IMR-90 (cell line): ENCODE results near the gene COX7A2L. TPM values are rescaled to one million over a fixed set of nuclear protein-coding genes. Genes with fewer than 3 reads are reported as not detected.

Source experiments
- ATAC-seq: fragments of 200-7000 bp; cut with Tn5 transposase; 2 replicates; pipeline ENCODE4 v1.9.1; 2020; ENCODE audit warnings: low read depth, mild to moderate bottlenecking, moderate library complexity
- BruUV-seq: library from RNA; stranded (reverse); fragments of 400-500 nt; replicated peaks from 2 replicates; lab custom pipeline; 2021; lab: Mats Ljungman, UMichigan
- CTCF ChIA-PET: fragments of 300-600 bp; formaldehyde crosslinking; extraction: SDS; loops from one replicate; lab custom pipeline; 2021; ENCODE audit warnings: antibody characterized with exemption; lab: Yijun Ruan, JAX
- POLR2A ChIA-PET: fragments of 300-600 bp; sonication (Branson Sonifier 250); formaldehyde crosslinking; loops from one replicate; lab custom pipeline; 2022; ENCODE audit warnings: antibody characterized with exemption; ENCODE audit not compliant: unreplicated experiment; lab: Charles Lee
- DNase-seq: peaks from one replicate; pipeline ENCODE4 v3.0.0; 2013
- H2AFZ ChIP-seq: replicated peaks from 2 replicates; pipeline ENCODE3; 2013; ENCODE audit warnings: low read length, mild to moderate bottlenecking; ENCODE audit not compliant: poor library complexity
- H2AK5ac ChIP-seq: 2 replicates; pipeline ENCODE4 v1.6.1; 2013; ENCODE audit warnings: low read depth, low read length, inconsistent platforms
- H2AK9ac ChIP-seq: replicated peaks from 2 replicates; pipeline ENCODE3; 2013; ENCODE audit warnings: mild to moderate bottlenecking, low read depth, low read length, moderate library complexity; ENCODE audit not compliant: poor library complexity
- H2BK120ac ChIP-seq: 2 replicates; pipeline ENCODE4 v1.6.1; 2013; ENCODE audit warnings: low read depth, low read length, inconsistent platforms
- H2BK15ac ChIP-seq: 3 replicates; pipeline ENCODE4 v1.6.1; 2013; ENCODE audit warnings: low read depth, low read length, inconsistent platforms
- H2BK20ac ChIP-seq: 2 replicates; pipeline ENCODE4 v1.6.1; 2013; ENCODE audit warnings: low read depth, mild to moderate bottlenecking, inconsistent platforms, low read length, moderate library complexity
- H2BK5ac ChIP-seq: 2 replicates; pipeline ENCODE4 v1.6.1; 2013; ENCODE audit warnings: mild to moderate bottlenecking, low read depth, low read length, inconsistent platforms; ENCODE audit not compliant: poor library complexity, severe bottlenecking
- H3K14ac ChIP-seq: replicated peaks from 2 replicates; pipeline ENCODE4 v1.6.1; 2013; ENCODE audit warnings: low read depth, low read length, inconsistent platforms
- H3K18ac ChIP-seq: 2 replicates; pipeline ENCODE4 v1.6.1; 2013; ENCODE audit warnings: low read depth, low read length, control low read depth
- H3K23ac ChIP-seq: 2 replicates; pipeline ENCODE4 v1.6.1; 2013; ENCODE audit warnings: low read depth, low read length, inconsistent platforms
- H3K27ac ChIP-seq: 2 replicates; pipeline ENCODE4 v1.5.1; 2013; ENCODE audit warnings: mild to moderate bottlenecking, control low read depth, low read length; ENCODE audit not compliant: insufficient read depth
- H3K27me3 ChIP-seq: 2 replicates; pipeline ENCODE4 v1.6.1; 2013; ENCODE audit warnings: low read length; ENCODE audit not compliant: control insufficient read depth, insufficient read depth
- H3K36me3 ChIP-seq: 2 replicates; pipeline ENCODE4 v1.6.1; 2013; ENCODE audit warnings: low read length, mixed read lengths; ENCODE audit not compliant: control insufficient read depth, insufficient read depth
- H3K4ac ChIP-seq: 2 replicates; pipeline ENCODE4 v1.6.1; 2013; ENCODE audit warnings: low read depth, low read length, inconsistent platforms
- H3K4me1 ChIP-seq: 2 replicates; pipeline ENCODE4 v1.6.1; 2013; ENCODE audit warnings: low read length, mixed read lengths; ENCODE audit not compliant: control insufficient read depth, insufficient read depth
- H3K4me2 ChIP-seq: 2 replicates; pipeline ENCODE4 v1.6.1; 2013; ENCODE audit warnings: low read depth, mild to moderate bottlenecking, control low read depth, low read length, moderate library complexity
- H3K4me3 ChIP-seq: 2 replicates; pipeline ENCODE4 v1.5.1; 2013; ENCODE audit warnings: low read depth, mild to moderate bottlenecking, control low read depth, low read length, moderate library complexity; ENCODE audit not compliant: insufficient read depth
- H3K56ac ChIP-seq: 2 replicates; pipeline ENCODE4 v1.6.1; 2013; ENCODE audit warnings: low read length, inconsistent platforms; ENCODE audit not compliant: insufficient read depth; ENCODE audit errors: extremely low read depth
- H3K79me1 ChIP-seq, 2 experiments: 2 replicates each; pipeline ENCODE4 v1.6.1; 2013; ENCODE audit warnings: low read length in 2 of 2, inconsistent platforms in 1 of 2, low read depth in 1 of 2
- H3K9ac ChIP-seq: 2 replicates; pipeline ENCODE4 v1.6.1; 2013; ENCODE audit warnings: low read depth, low read length, control low read depth
- H3K9me1 ChIP-seq: 2 replicates; pipeline ENCODE4 v1.6.1; 2013; ENCODE audit warnings: low read length, inconsistent platforms; ENCODE audit not compliant: insufficient read depth
- H3K9me3 ChIP-seq: 2 replicates; pipeline ENCODE4 v1.6.1; 2013; ENCODE audit warnings: low read length; ENCODE audit not compliant: control insufficient read depth, insufficient read depth
- H4K20me1 ChIP-seq: 2 replicates; pipeline ENCODE4 v1.6.1; 2013; ENCODE audit warnings: low read length, inconsistent platforms; ENCODE audit not compliant: insufficient read depth
- H4K5ac ChIP-seq: 2 replicates; pipeline ENCODE4 v1.6.1; 2013; ENCODE audit warnings: mild to moderate bottlenecking, low read depth, low read length, control low read depth
- H4K8ac ChIP-seq, 2 experiments: 2 replicates each; pipeline ENCODE4 v1.6.1; 2013; ENCODE audit warnings: low read depth in 2 of 2, low read length in 2 of 2, control low read depth in 1 of 2, inconsistent platforms in 1 of 2
- H4K91ac ChIP-seq: 2 replicates; pipeline ENCODE4 v1.6.1; 2013; ENCODE audit warnings: low read depth, low read length, inconsistent platforms; ENCODE audit not compliant: insufficient read depth
- BHLHE40 ChIP-seq: fragments of 150-350 bp; IDR thresholded peaks from 2 replicates; pipeline ENCODE4 v1.6.1; 2016; ENCODE audit warnings: mild to moderate bottlenecking, low read depth, low read length
- CEBPB ChIP-seq: IDR thresholded peaks from 2 replicates; pipeline ENCODE4 v1.6.1; 2012; ENCODE audit warnings: low read depth, low read length, improper control_type of control experiment
- CHD1 ChIP-seq: IDR thresholded peaks from 2 replicates; pipeline ENCODE4 v1.6.1; 2012; ENCODE audit warnings: low read depth, low read length, improper control_type of control experiment
- CTCF ChIP-seq: conservative IDR thresholded peaks from 2 replicates; pipeline ENCODE4 v1.5.1; 2012; ENCODE audit warnings: mild to moderate bottlenecking, low read depth, low read length, improper control_type of control experiment
- ELK1 ChIP-seq: fragments of 150-350 bp; IDR thresholded peaks from 2 replicates; pipeline ENCODE4 v1.6.1; 2016; ENCODE audit warnings: low read depth, mild to moderate bottlenecking, low read length, moderate library complexity, borderline replicate concordance
- FOS ChIP-seq: fragments of 150-350 bp; IDR thresholded peaks from 2 replicates; pipeline ENCODE4 v1.6.1; 2016; ENCODE audit warnings: low read depth, low read length
- MAFK ChIP-seq: IDR thresholded peaks from 2 replicates; pipeline ENCODE4 v1.6.1; 2012; ENCODE audit warnings: low read depth, low read length, improper control_type of control experiment
- MAZ ChIP-seq: IDR thresholded peaks from 2 replicates; pipeline ENCODE4 v1.6.1; 2012; ENCODE audit warnings: low read depth, mild to moderate bottlenecking, low read length, improper control_type of control experiment, moderate library complexity, borderline replicate concordance
- MXI1 ChIP-seq: IDR thresholded peaks from 2 replicates; pipeline ENCODE4 v1.6.1; 2012; ENCODE audit warnings: low read depth, mild to moderate bottlenecking, low read length, moderate library complexity, borderline replicate concordance
- NFE2L2 ChIP-seq: fragments of 150-350 bp; IDR thresholded peaks from 2 replicates; pipeline ENCODE4 v1.6.1; 2016; ENCODE audit warnings: low read depth, mild to moderate bottlenecking, low read length
- POLR2A ChIP-seq: IDR thresholded peaks from 2 replicates; pipeline ENCODE4 v1.6.1; 2012; ENCODE audit warnings: mild to moderate bottlenecking, low read depth, low read length
- RCOR1 ChIP-seq: IDR thresholded peaks from 2 replicates; pipeline ENCODE4 v1.6.1; 2012; ENCODE audit warnings: mild to moderate bottlenecking, low read length, improper control_type of control experiment; ENCODE audit not compliant: insufficient replicate concordance
- RFX5 ChIP-seq: IDR thresholded peaks from 2 replicates; pipeline ENCODE4 v1.8.0; 2012; ENCODE audit warnings: low read depth, mild to moderate bottlenecking, low read length, moderate library complexity
- USF2 ChIP-seq: fragments of 150-350 bp; IDR thresholded peaks from 2 replicates; pipeline ENCODE4 v1.6.1; 2017; ENCODE audit warnings: mild to moderate bottlenecking, antibody characterized with exemption, low read length, low read depth
- WGBS, 2 experiments: methylation state at CpG; one replicate each; pipeline versions ENCODE4 v1.1.5 to v1.1.7; 2013; ENCODE audit warnings: missing lambda C conversion rate in 2 of 2; ENCODE audit not compliant: insufficient read length in 1 of 2; ENCODE audit errors: extremely low coverage in 2 of 2; 5-methylcytosine and 5-hydroxymethylcytosine counted together
- dilution Hi-C: fragments of 300-500 bp; cut with HindIII; formaldehyde crosslinking; loops from one replicate; pipeline ENCODE4 v1.14.3; 2018; ENCODE audit warnings: low sequenced_read_pairs; ENCODE audit not compliant: unreplicated experiment
- in situ Hi-C: fragments of 300-500 bp; cut with MboI; formaldehyde crosslinking; loops from 3 replicates; pipeline ENCODE4 v1.14.3; 2019; ENCODE audit warnings: low sequenced_read_pairs, inconsistent platforms, mixed read lengths
- intact Hi-C: fragments of 100-400 bp; cut with micrococcal nuclease; formaldehyde crosslinking; loops from 2 replicates; pipeline ENCODE4 v1.10.0; 2022
- polyA plus RNA-seq, 3 experiments: library from polyadenylated mRNA; depleted of rRNA; stranded (reverse); fragments of >200 nt; gene quantifications; 2 replicates each; pipeline ENCODE4 v1.2.3, GENCODE V29; 2012; ENCODE audit warnings: low replicate concordance in 1 of 3
- total RNA-seq: library from RNA; depleted of rRNA; stranded (reverse); fragments of >200 nt; gene quantifications from 2 replicates; pipeline ENCODE4 v1.2.3, GENCODE V29; 2012

COX7A2L gene
- total and polyA plus RNA-seq, 2 of the 4 experiments (the other 2 are of a cell fraction): 123 to 132 TPM

GRCh38 chr2:42376758-42377157, 15.7 kb upstream of the COX7A2L start:
- no peak overlapping the region for H3K9ac ChIP-seq
- H4K91ac ChIP-seq: no peak overlapping the region
- H4K8ac ChIP-seq: no peak overlapping the region
- H3K14ac ChIP-seq: no peak overlapping the region
- 77% methylated on average over 3 of the region's 7 CpGs; no CpG with 5 or more reads in 1 of the 2 experiments for WGBS, 2 experiments
- no peak overlapping the region for H2AK5ac ChIP-seq
- in situ Hi-C loops: no loop called here
- H3K9me3 ChIP-seq: no peaks in the 10 kb centered on the region
- H3K79me1 ChIP-seq: no peaks in the 10 kb centered on the region
- H3K9me1 ChIP-seq: no peaks in the 10 kb centered on the region
- TF ChIP-seq NFE2L2 (no peak), RFX5 (no peak), MXI1 (no peak), MAFK (no peak), CTCF (no peak), BHLHE40 (no peak), CEBPB (no peak), POLR2A (no peak), ELK1 (no peak), USF2 (no peak), MAZ (no peak), RCOR1 (no peak), FOS (no peak), CHD1 (no peak)
- no peak overlapping the region for H3K56ac ChIP-seq
- ChIA-PET POLR2A (no interaction called here), CTCF (interaction anchor here (1.0 kb wide), 1 partner anchor 29 kb away, joined by 4 read pairs; no protein-coding TSS in a partner anchor)
- H3K4me1 ChIP-seq: no peaks in the 10 kb centered on the region
- BruUV-seq: no TSS peak
- peaks cover 9% of the 10 kb centered on the region for H3K27me3 ChIP-seq
- H2AFZ ChIP-seq: no peak overlapping the region
- ATAC-seq (no peak), DNase-seq (no peak)
- no peaks in the 10 kb centered on the region for H4K20me1 ChIP-seq
- H3K18ac ChIP-seq: no peak overlapping the region
- no peak overlapping the region for H3K27ac ChIP-seq
- no peak overlapping the region for H3K4me3 ChIP-seq
- H2BK5ac ChIP-seq: no peak overlapping the region
- H3K4me2 ChIP-seq: no peak overlapping the region
- H3K4ac ChIP-seq: no peak overlapping the region
- no peak overlapping the region for H2AK9ac ChIP-seq
- intact Hi-C loops: no loop called here
- dilution Hi-C loops: no loop called here
- H3K36me3 ChIP-seq: no peaks in the 10 kb centered on the region
- H3K23ac ChIP-seq: no peak overlapping the region
- no peak overlapping the region for H4K5ac ChIP-seq
- H2BK20ac ChIP-seq: no peak overlapping the region
- H2BK120ac ChIP-seq: no peak overlapping the region
- H2BK15ac ChIP-seq: no peak overlapping the region
